GM04503 (cell line): ENCODE data around the gene NUP85.
"Not testable (repeated sequence)": the region's sequence is repeated elsewhere in the genome, so short reads cannot be mapped to it uniquely, and the experiment has no call there.

Source experiments
- DNase-seq: peaks from one replicate; pipeline ENCODE4 v3.0.0-alpha.2; 2012; ENCODE audit warnings: low read depth

The NUP85 gene

DNA sequence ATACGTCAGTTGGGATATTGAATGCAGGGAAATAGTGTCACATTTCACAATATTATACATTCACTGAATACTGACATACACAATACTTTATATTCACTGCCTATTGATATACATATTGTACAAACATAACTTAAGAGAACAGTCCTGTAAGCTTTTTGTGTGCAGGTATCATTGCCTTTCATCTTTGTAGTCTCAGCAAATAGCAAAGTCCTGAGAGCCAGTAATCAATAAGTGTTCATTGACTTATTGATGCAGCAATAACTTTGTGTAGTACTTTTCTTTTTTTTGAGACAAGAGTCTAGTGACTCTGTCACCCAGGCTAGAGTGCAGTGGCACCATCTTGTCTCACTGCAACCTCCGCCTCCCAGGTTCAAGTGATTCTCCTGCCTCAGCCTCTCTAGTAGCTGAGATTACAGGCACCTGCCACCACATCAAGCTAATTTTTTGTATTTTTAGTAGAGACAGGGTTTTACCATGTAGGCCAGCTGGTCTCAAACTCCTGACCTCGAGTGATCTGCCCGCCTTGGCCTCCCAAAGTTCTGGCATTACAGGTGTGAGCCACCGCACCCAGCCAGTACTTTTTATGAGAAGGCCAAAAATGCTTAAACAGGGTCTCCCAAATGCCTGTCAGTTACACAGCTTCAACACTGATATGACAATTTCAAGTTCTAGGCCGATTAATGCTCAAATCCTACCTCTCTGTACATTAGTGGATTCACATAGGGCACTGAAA, 5.4 kb upstream of the NUP85 start:
- no peak for DNase-seq

DNA sequence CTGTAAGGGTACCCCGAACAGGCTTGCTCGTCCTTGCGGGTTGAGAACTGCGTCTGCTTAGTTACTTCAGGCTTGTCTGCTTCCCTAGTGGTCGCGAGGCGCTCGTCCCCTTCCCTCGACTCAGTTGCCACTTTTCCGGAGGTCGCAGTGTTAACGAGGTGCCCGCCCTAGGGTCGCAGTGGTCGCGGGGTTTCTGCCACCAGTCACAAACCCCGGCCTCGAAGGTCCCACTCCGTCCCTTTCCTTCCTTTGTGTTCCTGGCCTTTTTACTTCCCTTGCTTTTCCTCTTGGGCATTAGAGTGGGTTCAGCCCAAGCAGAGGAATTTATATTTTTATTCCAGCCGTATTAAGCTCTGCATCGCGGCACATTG, 299 bp downstream of the NUP85 start:
- no peak for DNase-seq

- DNase-seq: not testable (repeated sequence)
Observed at GRCh38 chr17:75207050-75207407, 1.6 kb downstream of the NUP85 start.

- no peak for DNase-seq
Observed at GRCh38 chr17:75207760-75208159, 2.3 kb downstream of the NUP85 start.

DNA sequence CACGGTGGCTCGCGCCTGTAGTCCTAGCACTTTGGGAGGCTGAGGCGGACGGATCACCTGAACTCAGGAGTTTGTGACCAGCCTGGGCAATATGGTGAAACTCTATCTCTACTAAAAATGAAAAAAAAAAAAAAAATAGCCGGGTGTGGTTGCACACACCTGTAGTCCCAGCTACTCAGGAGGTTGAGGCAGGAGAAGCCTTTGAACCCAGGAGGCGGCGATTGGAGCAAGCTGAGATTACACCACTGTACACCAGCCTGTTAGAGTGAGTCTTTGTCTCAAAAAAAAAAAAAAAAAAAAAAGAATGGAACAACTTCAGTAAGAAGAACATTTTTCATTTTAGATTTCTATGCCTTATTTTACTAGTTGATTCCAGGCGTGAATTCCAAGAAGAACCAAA, 2.7 kb downstream of the NUP85 start:
- DNase-seq: no peak

DNA sequence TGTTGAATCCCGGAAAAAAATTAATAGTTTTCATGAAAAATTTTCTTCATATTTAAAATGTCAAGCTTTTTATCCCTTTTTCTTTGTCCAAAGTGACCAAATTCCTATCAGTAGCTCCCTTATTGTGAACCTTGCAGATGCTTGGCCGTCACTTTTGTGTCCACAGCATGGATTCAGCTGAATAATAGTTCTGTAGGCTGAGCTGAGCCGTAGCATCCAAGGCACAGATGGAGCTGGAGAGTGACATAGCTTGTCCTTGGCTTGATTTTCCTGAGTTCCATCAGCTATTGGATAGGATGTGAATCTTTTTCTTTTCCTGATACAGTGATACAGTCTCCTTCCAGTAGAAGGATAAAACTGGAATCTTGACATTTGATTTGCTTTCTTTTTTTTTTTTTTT, 3.6 kb downstream of the NUP85 start:
- no peak for DNase-seq

GRCh38 chr17:75218131-75218530, 12.7 kb downstream of the NUP85 start:
- no peak for DNase-seq

DNA sequence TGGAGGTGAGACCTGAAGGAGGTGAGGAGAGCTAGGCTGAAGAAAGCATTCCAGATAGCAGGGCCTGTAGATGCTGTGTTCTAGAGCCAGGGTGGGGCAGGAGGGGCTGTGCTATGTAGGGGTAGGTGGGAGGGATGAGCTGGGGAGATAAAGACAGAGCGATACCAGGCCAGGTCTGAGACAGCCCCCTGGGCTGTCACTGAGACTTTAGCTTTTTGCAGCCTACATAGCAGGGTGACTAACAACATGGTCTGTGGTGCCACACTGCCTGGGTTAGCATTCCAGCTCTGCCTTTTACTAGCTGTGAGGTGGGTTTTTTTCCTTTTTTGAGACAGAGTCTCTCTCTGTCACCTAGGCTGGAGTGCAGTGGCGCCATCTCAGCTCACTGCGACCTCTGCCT, 14.3 kb downstream of the NUP85 start:
- no peak for DNase-seq

- DNase-seq: no peak
Observed at GRCh38 chr17:75225016-75225415, 19.5 kb downstream of the NUP85 start.

DNA sequence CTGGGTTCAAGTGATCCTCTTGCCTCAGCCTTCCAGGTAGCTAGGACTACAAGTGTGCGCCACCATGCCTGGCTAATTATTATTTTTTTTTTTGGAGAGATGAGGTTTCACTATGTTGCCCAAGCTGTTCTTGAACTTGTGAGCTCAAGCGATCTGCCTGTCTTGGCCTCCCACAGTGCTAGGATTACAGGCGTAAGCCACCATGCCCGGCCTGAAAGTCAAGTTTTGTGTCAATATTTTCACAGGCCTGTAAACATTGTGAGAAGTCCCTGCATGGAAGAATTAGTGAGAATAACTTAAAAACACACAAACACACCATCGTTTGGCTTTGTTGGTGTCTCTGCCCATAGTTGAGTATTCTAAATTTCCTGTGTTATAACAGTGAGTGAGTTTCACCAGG, 22.2 kb downstream of the NUP85 start:
- no peak for DNase-seq

DNA sequence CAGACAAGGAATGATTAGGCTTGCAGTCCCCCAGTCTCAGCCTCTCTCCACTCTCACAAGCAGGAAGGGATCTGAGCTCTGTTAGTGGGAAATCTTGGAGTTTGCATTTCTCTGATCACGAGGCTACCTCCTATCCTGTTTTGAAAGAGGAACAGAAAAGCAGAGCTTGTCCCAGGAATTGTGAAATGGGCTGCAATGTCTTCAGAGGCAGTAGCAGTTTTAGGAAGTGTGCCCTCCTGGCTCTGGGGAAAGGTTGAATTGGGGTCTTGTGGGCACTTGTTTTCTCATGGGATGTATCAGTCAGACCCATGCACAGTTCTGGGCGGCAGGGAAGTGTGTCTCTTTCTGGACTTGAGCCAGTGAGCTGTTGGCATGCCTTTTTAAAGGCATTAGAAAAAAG, 22.8 kb downstream of the NUP85 start:
- DNase-seq: no peak

- DNase-seq: no peak
Observed at GRCh38 chr17:75228847-75229246, 23.4 kb downstream of the NUP85 start.

GRCh38 chr17:75231071-75231470, 25.6 kb downstream of the NUP85 start:
- DNase-seq: no peak

DNA sequence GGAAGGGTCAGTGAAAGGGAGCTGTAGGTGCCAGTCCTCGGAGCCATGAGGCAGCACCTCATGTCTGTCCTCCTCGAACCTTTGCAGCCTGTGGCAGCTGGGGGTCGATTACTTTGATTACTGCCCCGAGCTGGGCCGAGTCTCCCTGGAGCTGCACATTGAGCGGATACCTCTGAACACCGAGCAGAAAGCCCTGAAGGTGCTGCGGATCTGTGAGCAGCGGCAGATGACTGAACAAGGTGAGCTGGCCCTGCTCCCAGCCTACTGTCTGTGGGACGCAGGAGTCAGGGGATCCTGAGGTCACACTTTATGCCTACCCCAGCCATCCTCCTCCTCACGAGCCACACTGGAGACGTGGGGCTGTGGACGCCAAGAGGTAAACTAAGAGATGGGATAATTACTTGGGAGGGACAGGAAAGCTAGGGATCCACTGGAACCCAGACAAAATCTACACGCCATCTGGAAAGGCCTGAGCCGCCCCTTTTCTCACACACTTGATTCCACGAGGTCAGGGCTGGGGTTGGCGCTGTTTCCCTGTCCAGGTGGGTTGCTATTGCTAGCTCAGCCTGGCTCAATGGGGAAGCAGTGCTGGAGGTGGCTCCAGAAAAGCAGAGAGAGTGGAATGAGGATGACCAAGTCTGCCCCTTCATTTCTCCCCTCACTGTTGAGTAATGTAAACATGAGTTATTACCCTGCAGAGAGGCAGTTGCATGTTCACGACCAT, 26.4 kb downstream of the NUP85 start:
- DNase-seq: no peak

DNA sequence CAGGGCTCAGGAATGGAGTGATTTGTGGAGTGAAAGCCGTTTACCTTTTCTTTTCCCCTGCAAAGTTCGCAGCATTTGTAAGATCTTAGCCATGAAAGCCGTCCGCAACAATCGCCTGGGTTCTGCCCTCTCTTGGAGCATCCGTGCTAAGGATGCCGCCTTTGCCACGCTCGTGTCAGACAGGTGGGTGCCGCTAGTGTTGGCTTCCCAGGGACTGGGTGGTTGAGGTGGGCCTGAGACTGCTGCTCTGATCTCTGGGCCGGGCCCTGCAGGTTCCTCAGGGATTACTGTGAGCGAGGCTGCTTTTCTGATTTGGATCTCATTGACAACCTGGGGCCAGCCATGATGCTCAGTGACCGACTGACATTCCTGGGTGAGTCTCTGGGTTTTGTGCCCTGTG, 27.3 kb downstream of the NUP85 start:
- DNase-seq: no peak

- no peak for DNase-seq
Observed at GRCh38 chr17:75237100-75238014, 31.9 kb downstream of the NUP85 start.

DNA sequence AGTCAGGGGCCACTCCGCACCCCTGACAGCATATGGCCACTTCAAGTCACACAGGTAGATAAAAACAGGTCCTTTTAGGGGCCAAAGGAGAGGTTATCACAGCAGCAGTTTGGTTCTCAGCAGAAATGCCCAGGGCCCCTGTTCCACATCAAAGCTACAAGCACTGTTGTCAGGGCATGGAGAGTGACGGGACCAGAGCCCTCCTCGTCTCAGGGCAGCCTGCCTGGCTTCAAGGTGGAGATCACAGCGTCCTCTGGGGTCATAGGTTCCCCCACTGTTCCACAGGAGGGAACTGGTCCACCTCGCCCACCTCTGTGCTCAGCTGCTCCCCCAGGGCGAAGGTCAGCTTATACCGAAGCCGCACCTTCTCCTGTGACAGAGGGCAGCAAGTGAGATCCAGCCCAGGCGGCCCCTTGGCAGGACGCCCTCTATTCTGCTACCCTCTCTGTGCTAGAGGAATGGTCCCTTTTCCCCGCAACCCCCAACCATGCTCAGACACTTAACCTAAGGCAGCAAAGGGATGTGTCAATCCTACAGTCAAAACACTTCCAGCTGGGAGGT, 32.6 kb downstream of the NUP85 start:
- DNase-seq: no peak

GRCh38 chr17:75238684-75239191, 33.3 kb downstream of the NUP85 start:
- DNase-seq: no peak

GRCh38 chr17:75239214-75239613, 33.7 kb downstream of the NUP85 start:
- DNase-seq: no peak

DNA sequence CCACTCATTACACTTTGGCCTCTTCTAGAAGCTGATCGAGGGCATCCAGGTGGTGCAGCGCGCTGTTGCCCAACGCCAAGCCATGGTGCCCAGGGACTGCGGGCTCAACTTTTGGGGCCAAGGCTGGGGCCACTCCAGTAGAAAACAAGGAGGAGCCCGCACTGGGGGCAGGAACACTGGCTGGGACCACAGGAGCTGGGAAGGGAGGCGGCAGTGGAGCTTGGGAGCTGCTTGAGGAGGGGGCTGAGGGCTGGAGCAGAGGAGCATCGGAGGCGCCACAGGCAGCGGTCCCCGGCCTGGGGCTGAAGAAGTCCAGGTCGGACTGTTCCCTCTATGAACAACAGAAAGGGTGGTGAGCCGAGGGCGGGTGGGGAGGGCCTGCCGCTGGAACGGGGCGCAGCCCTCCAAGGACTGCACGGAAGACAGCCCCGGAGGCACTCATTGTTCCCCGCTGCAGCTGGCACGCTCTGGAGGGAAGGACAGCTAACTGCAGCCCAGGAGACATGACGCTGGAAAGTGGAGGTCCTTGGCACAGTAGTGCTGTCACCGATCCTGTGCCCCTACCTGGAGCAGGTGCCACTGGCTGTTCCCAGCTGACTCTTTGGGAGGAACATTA, 34.4 kb downstream of the NUP85 start:
- DNase-seq: no peak

GRCh38 chr17:75240394-75241142, 35.1 kb downstream of the NUP85 start:
- DNase-seq: no peak
